GM23338 (cell line): ENCODE data around the gene CHRNA3. TPM values are rescaled to one million over a fixed set of nuclear protein-coding genes. Genes with fewer than 3 reads are reported as not detected.

Experiments
- ATAC-seq: fragments of 200-7000 bp; cut with Tn5 transposase; 3 replicates; pipeline ENCODE4 v1.9.1; 2020
- DNase-seq: peaks from one replicate; pipeline ENCODE4 v3.0.0-alpha.2; 2015; ENCODE audit warnings: low spot score
- H2AFZ ChIP-seq: fragments of 200-600 bp; sonication (generic); 2 replicates; pipeline ENCODE4 v1.8.0; 2016; ENCODE audit warnings: antibody characterized with exemption, mild to moderate bottlenecking, moderate library complexity
- H3F3A ChIP-seq: fragments of 200-600 bp; sonication (generic); replicated peaks from 2 replicates; pipeline ENCODE4 v1.8.0; 2017; ENCODE audit warnings: antibody characterized with exemption, mixed run types, low read depth
- H3K27ac ChIP-seq: fragments of 200-600 bp; sonication (generic); 2 replicates; pipeline ENCODE4 v1.6.1; 2016; ENCODE audit warnings: low read depth
- H3K27me3 ChIP-seq: fragments of 200-600 bp; sonication (generic); 2 replicates; pipeline ENCODE4 v1.8.0; 2016; ENCODE audit warnings: mild to moderate bottlenecking, mixed run types, moderate library complexity; ENCODE audit not compliant: insufficient read depth
- H3K36me3 ChIP-seq: fragments of 200-600 bp; sonication (generic); 2 replicates; pipeline ENCODE4 v1.8.0; 2016; ENCODE audit warnings: mild to moderate bottlenecking; ENCODE audit not compliant: insufficient read depth
- H3K4me1 ChIP-seq: fragments of 200-600 bp; sonication (generic); 2 replicates; pipeline ENCODE4 v1.8.0; 2016; ENCODE audit warnings: mild to moderate bottlenecking, moderate library complexity; ENCODE audit not compliant: insufficient read depth
- H3K4me2 ChIP-seq: fragments of 200-600 bp; sonication (generic); 2 replicates; pipeline ENCODE4 v1.7.1; 2017; ENCODE audit warnings: mixed run types
- H3K4me3 ChIP-seq: fragments of 200-600 bp; sonication (generic); 2 replicates; pipeline ENCODE4 v1.6.1; 2016; ENCODE audit warnings: mixed run types
- H3K79me2 ChIP-seq: fragments of 200-600 bp; sonication (generic); replicated peaks from 2 replicates; pipeline ENCODE4 v1.8.0; 2017; ENCODE audit warnings: mild to moderate bottlenecking; ENCODE audit not compliant: insufficient read depth
- H3K9me2 ChIP-seq: fragments of 200-600 bp; sonication (generic); 2 replicates; pipeline ENCODE4 v1.8.0; 2017; ENCODE audit not compliant: insufficient read depth
- H4K20me1 ChIP-seq: fragments of 200-600 bp; sonication (generic); replicated peaks from 2 replicates; pipeline ENCODE4 v1.8.0; 2017; ENCODE audit warnings: mild to moderate bottlenecking; ENCODE audit not compliant: insufficient read depth
- H3K27ac Mint-ChIP-seq: 2 replicates; pipeline ENCODE4 v1.8.0; 2020; ENCODE audit warnings: inconsistent platforms, mild to moderate bottlenecking, moderate library complexity, mixed read lengths
- H3K27me3 Mint-ChIP-seq: 3 replicates; pipeline ENCODE4 v1.8.0; 2022; ENCODE audit warnings: low read depth, mild to moderate bottlenecking, moderate library complexity, mixed read lengths, inconsistent platforms; ENCODE audit not compliant: insufficient read depth, poor library complexity
- H3K36me3 Mint-ChIP-seq: 3 replicates; pipeline ENCODE4 v1.8.0; 2021; ENCODE audit warnings: low read depth, mild to moderate bottlenecking, inconsistent platforms, moderate library complexity, mixed read lengths
- H3K4me1 Mint-ChIP-seq: 3 replicates; pipeline ENCODE4 v1.8.0; 2020; ENCODE audit warnings: mild to moderate bottlenecking, inconsistent platforms, mixed read lengths
- H3K4me3 Mint-ChIP-seq: 3 replicates; pipeline ENCODE4 v1.8.0; 2021; ENCODE audit warnings: moderate library complexity, mild to moderate bottlenecking, inconsistent platforms, mixed read lengths
- H3K9me3 Mint-ChIP-seq: 3 replicates; pipeline ENCODE4 v1.8.0; 2020; ENCODE audit warnings: moderate library complexity, mild to moderate bottlenecking, inconsistent platforms, mixed read lengths
- CREB1 ChIP-seq: fragments of 250-450 bp; sonication (Bioruptor Pico); IDR thresholded peaks from 2 replicates; pipeline ENCODE4 v1.5.0; 2020; ENCODE audit warnings: low read depth, mild to moderate bottlenecking, moderate library complexity
- CTCF ChIP-seq, 2 experiments: fragments of 200-600 bp in 1 of 2; sonication (generic) in 1 of 2; conservative IDR thresholded peaks; 2 replicates each; pipeline versions ENCODE4 v1.5.1 to v1.6.1; 2016 to 2017; ENCODE audit warnings: antibody characterized with exemption in 2 of 2, low read depth in 2 of 2, mild to moderate bottlenecking in 2 of 2, moderate library complexity in 1 of 2
- EZH2 ChIP-seq: fragments of 200-600 bp; sonication (generic); IDR thresholded peaks from one replicate; pipeline ENCODE4 v1.8.0; 2017; ENCODE audit warnings: antibody characterized with exemption, mild to moderate bottlenecking, low read depth; ENCODE audit not compliant: unreplicated experiment
- NANOG ChIP-seq: IDR thresholded peaks from 2 replicates; pipeline ENCODE4 v1.6.1; 2016; ENCODE audit warnings: antibody characterized with exemption, borderline replicate concordance
- POLR2AphosphoS5 ChIP-seq: IDR thresholded peaks from 2 replicates; pipeline ENCODE4 v1.6.1; 2016; ENCODE audit warnings: antibody characterized with exemption, low read depth
- ZNF114 ChIP-seq: fragments of 250-450 bp; sonication (Bioruptor Pico); IDR thresholded peaks from 2 replicates; pipeline ENCODE4 v1.5.0; 2020; ENCODE audit warnings: mild to moderate bottlenecking, moderate library complexity
- ZNF462 ChIP-seq: fragments of 250-450 bp; sonication (Bioruptor Pico); IDR thresholded peaks from 2 replicates; pipeline ENCODE4 v1.5.0; 2020; ENCODE audit warnings: mild to moderate bottlenecking, moderate library complexity
- polyA plus RNA-seq: library from polyadenylated mRNA; unstranded; fragments of >200 nt; fragmentation: Nextera tagmentation; extraction: Ambion mirVana; gene quantifications from 2 replicates; pipeline ENCODE4 v1.2.1, GENCODE V29; 2016
- total RNA-seq: library from RNA; depleted of rRNA; stranded (reverse); fragments of >200 nt; shearing (Covaris generic); gene quantifications from 2 replicates; pipeline ENCODE4 v1.2.3, GENCODE V29; 2014

Gene CHRNA3
- total and polyA plus RNA-seq, 2 experiments from 2014 or later: 2.9 to 3.5 TPM

- TF ChIP-seq ZNF462 (CRISPR knock-in tag): no peak
- TF ChIP-seq CTCF (conservative IDR thresholded peaks at IDR 0.05; ENCODE audit: low read depth in 2 of 2): no peak
Measured at GRCh38 chr15:78629716-78630065, 8.9 kb upstream of the CHRNA3 start (continued).

GRCh38 chr15:78629031-78629715 lies 8.4 kb upstream of the CHRNA3 start:
- ATAC-seq (no peak), DNase-seq (no peak)
- H2AFZ ChIP-seq: no peak overlapping the region
- H3K27me3 ChIP-seq: no peaks in the 10 kb centered on the region
- H3K27ac Mint-ChIP-seq: no peak overlapping the region
- no peaks in the 10 kb centered on the region for H3K27me3 Mint-ChIP-seq
- no peak overlapping the region for H3K4me3 Mint-ChIP-seq
- no peaks in the 10 kb centered on the region; the same call in 2 of the 3 replicates for H3K4me1 Mint-ChIP-seq
- H3K4me1 ChIP-seq: no peaks in the 10 kb centered on the region
- H3K9me2 ChIP-seq: no peaks in the 10 kb centered on the region
- H3K27ac ChIP-seq: no peak overlapping the region
- H4K20me1 ChIP-seq: no peaks in the 10 kb centered on the region
- H3K9me3 Mint-ChIP-seq: no peaks in the 10 kb centered on the region; the same call in 2 of the 3 replicates
- H3K4me2 ChIP-seq: no peak overlapping the region
- H3K4me3 ChIP-seq: no peak overlapping the region
- H3K36me3 Mint-ChIP-seq: peaks cover 5% of the 10 kb centered on the region; the same call in 2 of the 3 replicates
- no peaks in the 10 kb centered on the region for H3F3A ChIP-seq
- no peaks in the 10 kb centered on the region for H3K36me3 ChIP-seq
- H3K79me2 ChIP-seq: no peaks in the 10 kb centered on the region
- TF ChIP-seq ZNF114 (CRISPR knock-in tag): no peak
- no peak for TF ChIP-seq NANOG
- TF ChIP-seq CREB1: no peak
- TF ChIP-seq ZNF462 (CRISPR knock-in tag): no peak
- TF ChIP-seq POLR2AphosphoS5: no peak
- no peak for TF ChIP-seq EZH2
